GM12873 (cell line): ENCODE results near the gene MOV10L1.

Experiments used
- TF ChIP-seq, protein P1 (sequence below): IDR thresholded peaks from 2 replicates; pipeline ENCODE4 v1.5.1; 2012; ENCODE audit warnings: low read depth, mild to moderate bottlenecking, moderate library complexity, low read length, control low read depth; ENCODE audit not compliant: insufficient read depth; ENCODE audit errors: missing control alignments

The MOV10L1 gene

DNA sequence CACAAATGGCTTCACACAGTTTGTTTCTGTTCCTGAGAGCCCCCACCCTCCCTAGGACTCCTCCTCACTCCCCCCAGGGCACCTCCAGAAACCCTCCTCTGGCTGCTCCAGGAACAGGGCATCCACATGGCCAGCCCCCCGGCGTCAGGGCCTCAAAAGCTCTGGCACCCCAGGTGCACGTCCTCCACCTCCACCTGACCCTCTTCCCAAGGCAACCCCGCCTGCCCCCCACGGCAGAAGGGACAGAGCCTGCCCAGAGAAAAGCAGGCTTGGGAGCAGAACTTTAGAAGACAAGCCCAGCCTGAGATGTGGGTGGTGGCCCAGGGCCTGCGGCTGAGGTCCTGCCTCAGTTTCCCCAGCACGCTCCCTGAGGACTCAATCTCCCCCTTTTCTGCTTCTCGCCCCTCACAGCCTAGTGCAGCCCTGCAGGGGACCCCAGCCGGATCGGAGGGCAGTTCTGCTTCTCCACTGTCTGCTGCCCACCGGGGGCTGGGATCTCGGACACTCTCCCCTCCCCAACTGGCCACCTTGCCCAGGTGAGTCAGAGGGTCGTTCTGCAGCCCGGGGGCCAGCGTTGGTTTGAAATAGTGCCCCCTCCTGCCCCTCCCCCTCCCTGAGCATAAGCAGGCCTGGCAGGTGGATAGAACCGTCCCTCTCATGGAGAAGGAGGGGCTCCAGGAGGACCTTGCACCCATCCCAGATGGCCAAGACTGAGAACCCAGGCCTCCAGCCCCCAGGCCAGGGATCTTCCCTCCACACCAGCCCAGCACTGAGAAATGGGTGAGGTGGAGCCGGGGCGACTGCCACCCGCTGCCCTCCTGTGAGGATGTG lies 93.5 kb downstream of the MOV10L1 start:
- TF ChIP-seq, protein P1, sequence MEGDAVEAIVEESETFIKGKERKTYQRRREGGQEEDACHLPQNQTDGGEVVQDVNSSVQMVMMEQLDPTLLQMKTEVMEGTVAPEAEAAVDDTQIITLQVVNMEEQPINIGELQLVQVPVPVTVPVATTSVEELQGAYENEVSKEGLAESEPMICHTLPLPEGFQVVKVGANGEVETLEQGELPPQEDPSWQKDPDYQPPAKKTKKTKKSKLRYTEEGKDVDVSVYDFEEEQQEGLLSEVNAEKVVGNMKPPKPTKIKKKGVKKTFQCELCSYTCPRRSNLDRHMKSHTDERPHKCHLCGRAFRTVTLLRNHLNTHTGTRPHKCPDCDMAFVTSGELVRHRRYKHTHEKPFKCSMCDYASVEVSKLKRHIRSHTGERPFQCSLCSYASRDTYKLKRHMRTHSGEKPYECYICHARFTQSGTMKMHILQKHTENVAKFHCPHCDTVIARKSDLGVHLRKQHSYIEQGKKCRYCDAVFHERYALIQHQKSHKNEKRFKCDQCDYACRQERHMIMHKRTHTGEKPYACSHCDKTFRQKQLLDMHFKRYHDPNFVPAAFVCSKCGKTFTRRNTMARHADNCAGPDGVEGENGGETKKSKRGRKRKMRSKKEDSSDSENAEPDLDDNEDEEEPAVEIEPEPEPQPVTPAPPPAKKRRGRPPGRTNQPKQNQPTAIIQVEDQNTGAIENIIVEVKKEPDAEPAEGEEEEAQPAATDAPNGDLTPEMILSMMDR = no peak

DNA sequence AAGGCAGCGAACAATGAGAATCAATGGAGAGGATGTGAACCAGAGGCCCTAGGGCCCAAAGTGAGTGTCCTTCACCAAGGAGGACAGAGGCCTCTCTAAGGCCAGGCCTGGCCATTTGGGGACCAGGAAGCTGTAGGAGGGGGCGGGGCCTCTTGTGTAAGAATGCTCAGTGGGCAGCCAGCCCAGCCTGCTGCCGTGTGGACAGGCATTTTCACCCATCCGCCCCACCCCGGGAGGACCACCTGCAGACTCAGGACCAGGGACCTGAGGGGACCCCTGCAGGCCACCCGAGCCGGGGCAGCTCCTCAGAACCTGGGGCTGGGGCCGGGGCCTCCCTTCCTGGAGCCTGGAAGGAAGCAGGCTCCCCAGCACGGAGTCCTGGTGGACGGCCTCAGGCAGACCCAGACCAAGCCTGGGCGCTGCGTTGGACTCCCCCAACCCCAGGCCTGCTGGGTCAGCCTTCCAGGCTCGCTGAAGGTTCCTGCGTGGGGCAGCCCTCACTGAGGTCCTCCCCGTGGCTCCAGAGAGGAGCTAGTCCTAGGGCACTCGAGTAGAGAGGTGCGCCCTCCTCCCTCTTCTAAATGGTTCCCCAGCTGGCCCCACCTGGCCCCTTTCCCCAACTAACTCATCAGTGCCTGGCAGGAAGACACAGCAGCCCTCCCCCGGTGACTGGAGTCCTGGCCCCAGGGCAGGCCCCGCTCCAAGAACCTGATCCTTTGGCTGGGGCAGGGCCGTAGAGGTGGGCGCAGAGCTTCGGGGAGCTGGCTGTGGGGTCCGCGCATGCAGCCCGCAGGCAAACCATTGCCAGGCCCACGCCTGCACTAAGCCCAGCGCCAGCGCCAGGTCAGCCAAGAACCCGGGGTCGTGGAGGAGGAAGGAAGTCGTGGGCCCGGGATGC lies 94.4 kb downstream of the MOV10L1 start:
- TF ChIP-seq, protein P1 = no peak

GRCh38 chr22:50184902-50185374 lies 95.1 kb downstream of the MOV10L1 start:
- TF ChIP-seq, protein P1 = no peak

- TF ChIP-seq, protein P1 = no peak
Observed at GRCh38 chr22:50185375-50186087, 95.7 kb downstream of the MOV10L1 start, which contains the start of gene TRABD. Gene TRABD, plus strand, starts transcription at chr22:50185913. Its CDS starts 7,148 bp downstream, at chr22:50193061.

GRCh38 chr22:50186181-50186714 lies 96.4 kb downstream of the MOV10L1 start:
- TF ChIP-seq, protein P1 = no peak

DNA sequence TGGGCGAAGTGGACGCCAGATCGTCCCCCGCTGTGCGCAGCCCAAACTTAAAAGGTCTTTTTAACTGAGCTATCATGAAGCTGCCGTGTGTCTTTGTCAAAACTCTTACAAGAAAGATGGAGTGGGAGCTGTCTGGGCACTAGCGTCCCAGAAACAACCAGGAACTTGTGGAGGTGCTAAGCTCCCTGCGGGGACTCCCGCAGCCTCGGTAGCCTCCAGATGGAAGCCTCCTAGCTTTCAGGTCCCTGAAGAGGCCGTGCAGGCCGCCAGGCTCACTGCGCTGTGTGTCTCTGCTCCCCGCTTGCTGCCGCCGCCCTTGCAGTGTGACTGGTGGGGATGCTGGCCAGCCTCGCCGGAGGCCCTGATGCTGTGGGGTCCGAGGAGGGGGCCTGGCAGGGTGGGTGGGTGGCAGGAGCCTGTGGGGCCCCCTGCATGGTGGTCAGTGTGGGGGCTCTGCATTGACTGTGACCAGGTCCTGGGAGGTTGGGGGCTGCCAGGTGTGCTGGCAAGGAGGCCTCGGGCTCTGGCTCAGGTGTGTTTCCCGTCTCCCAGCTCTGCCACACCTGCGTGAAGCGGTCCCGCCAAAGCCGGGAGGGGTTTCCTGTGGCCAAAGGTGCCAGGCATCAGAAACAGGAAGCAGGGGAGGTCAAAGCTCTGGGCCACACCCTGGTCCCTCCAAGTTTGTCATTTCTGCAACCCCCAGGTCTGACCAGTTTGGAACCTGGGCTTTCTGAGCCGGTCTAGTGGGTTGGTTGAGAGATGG lies 97.1 kb downstream of the MOV10L1 start:
- TF ChIP-seq, protein P1 = no peak
